Sciatic nerve (tissue), 2 donors: ENCODE measurements around the gene ESR1. TPM values are rescaled to one million over a fixed set of nuclear protein-coding genes. Genes with fewer than 3 reads are reported as not detected.

ENCODE experiments used
- ATAC-seq: fragments of 200-7000 bp; cut with Tn5 transposase; one replicate; pipeline ENCODE4 v1.9.1; 2020; ENCODE audit warnings: mild to moderate bottlenecking, moderate library complexity
- DNase-seq: peaks from one replicate; pipeline ENCODE4 v3.0.0-alpha.2; 2020; ENCODE audit warnings: low spot score
- intact Hi-C: fragments of 100-400 bp; cut with DNase I; formaldehyde crosslinking; loops from one replicate; pipeline ENCODE4 v1.14.2; 2022
- total RNA-seq: library from RNA; stranded (reverse); fragmentation: NEBNext Ultra II Directional; extraction: Animal tissue kit (Norgen Biotek cat#: 25700); gene quantifications from one replicate; pipeline ENCODE4 v1.2.1, GENCODE V29; 2021
- donor health status: DM: no; HTN: no; CAD: no.
- donor health status: DM: no; HTN: no; CAD: no.

The ESR1 gene
- total RNA-seq, 1 donor from 2014 or later: 16.5 TPM

GRCh38 chr6:152170702-152171667 is 363.5 kb downstream of the ESR1 start:
- DNase-seq (no peak), ATAC-seq (no peak)
- intact Hi-C loops: no loop called here

DNA sequence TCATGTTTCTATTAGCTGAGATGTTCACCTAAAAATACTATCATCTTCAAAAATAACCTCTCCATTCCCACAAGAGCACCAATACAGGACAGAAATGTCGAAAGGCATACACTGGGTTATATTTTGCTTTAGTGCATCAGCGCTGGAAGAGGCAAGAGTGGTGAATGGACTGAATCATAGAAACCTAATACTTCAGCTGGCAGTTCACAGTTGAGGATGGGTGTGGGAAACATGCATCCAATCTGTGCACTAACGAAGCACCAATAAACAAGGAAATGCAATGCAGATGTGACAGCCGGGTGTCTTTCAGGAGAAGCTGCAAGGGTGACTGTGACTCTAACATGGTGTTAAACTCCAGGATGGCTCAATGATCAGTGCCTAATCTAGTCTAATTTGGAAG is 365.8 kb downstream of the ESR1 start:
- intact Hi-C loops: no loop called here
- DNase-seq (no peak), ATAC-seq (no peak)

- ATAC-seq (no peak), DNase-seq (no peak)
- intact Hi-C loops: no loop called here
These were observed 366.5 kb downstream of the ESR1 start for GRCh38 chr6:152173957-152174356.

DNA sequence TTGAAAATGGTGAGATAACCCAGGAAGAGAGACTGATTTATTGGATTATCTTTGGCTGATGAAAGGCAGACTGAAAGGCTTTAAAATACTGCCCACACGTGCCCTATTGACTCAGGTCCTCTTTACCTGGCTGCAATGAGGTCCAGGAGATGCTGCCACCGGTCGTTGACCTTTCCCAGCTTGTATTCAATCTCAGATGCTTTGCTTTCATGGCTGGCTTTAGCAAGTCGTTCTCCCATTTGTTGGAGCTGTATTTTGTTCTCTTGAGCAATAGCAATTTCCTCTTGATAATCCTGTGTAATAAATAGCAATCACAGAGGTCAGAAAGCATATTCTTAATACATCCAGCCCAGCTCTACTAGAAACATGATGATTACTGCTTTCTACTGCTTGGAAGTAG is 368.8 kb downstream of the ESR1 start:
- intact Hi-C loops: no loop called here
- no peak for ATAC-seq
- no peak for DNase-seq
